Gastroesophageal sphincter (tissue), 2 donors: ENCODE results near the gene ETFA.

Experiments
- EP300 ChIP-seq: sonication (generic); formaldehyde crosslinking; IDR thresholded peaks from one replicate; pipeline ENCODE4 v1.6.1; 2017; ENCODE audit warnings: antibody characterized with exemption, mild to moderate bottlenecking
- POLR2A ChIP-seq, 2 donors: fragments of 450-650 bp; IDR thresholded peaks; one replicate each; pipeline ENCODE4 v1.6.1; 2017; ENCODE audit warnings: antibody characterized with exemption in 2 of 2, mild to moderate bottlenecking in 2 of 2, moderate library complexity in 1 of 2

- TF ChIP-seq EP300 = no peak
- no peak for TF ChIP-seq POLR2A (IDR thresholded peaks at IDR 0.05)
These were observed 38.2 kb upstream of the ETFA start for GRCh38 chr15:76349301-76350070.
